HG02759 (cell line): ENCODE measurements around the gene HOXD10.

Experiments
- ATAC-seq: cut with Tn5 transposase; IDR thresholded peaks from one replicate; pipeline ENCODE4 v1.9.1; 2021; ENCODE audit warnings: mild to moderate bottlenecking, moderate library complexity; ENCODE audit not compliant: unreplicated experiment

The HOXD10 gene

DNA sequence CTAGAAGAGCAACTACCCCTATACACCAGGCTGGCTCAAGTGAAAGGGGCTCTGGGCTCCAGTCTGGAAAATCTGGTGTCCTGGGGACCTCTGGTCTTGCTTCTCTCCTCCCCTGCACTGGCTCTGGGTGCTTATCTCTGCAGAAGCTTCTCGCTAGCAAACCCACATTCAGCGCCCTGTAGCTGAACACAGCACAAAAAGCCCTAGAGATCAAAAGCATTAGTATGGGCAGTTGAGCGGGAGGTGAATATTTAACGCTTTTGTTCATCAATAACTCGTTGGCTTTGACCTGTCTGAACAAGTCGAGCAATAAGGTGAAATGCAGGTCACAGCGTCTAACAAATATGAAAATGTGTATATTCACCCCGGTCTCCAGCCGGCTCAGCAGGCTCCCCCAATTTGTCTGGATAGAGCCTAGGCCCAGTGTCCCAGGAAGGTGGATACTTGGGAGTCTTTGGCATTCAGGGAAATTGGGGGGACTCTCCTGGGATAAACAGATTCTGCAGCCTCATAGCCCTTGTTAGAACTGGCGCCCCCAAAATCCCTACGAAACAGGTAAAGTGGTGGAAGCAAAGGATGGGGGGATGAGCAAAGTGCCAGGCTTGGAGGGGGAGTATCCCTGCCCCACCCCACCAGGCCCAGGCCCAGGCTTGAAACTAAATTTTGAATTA, 32.3 kb downstream of the HOXD10 start:
- no peak for ATAC-seq

DNA sequence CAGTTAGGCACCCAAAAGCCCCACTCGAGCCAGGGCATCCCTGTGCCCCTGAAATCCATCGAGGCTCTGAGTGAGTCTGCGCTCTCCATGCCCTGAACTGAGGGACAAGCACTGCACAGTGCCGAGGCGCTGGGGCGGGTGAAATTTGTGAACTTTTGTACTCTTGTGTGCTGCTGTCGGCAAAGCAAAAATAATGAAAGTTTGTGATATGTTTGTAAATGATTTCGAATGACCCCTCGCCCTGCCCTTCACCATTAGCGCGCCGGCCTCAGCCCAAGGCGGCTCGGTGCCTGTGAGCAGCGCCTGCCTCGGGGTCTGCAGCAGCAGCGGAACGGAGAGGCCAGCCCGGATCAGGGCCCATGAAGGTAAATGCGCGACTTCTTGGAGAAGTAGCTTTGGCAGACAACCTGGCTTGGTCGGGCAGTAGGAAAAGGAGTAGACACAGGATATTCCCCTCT, 32.9 kb downstream of the HOXD10 start:
- ATAC-seq: no peak

DNA sequence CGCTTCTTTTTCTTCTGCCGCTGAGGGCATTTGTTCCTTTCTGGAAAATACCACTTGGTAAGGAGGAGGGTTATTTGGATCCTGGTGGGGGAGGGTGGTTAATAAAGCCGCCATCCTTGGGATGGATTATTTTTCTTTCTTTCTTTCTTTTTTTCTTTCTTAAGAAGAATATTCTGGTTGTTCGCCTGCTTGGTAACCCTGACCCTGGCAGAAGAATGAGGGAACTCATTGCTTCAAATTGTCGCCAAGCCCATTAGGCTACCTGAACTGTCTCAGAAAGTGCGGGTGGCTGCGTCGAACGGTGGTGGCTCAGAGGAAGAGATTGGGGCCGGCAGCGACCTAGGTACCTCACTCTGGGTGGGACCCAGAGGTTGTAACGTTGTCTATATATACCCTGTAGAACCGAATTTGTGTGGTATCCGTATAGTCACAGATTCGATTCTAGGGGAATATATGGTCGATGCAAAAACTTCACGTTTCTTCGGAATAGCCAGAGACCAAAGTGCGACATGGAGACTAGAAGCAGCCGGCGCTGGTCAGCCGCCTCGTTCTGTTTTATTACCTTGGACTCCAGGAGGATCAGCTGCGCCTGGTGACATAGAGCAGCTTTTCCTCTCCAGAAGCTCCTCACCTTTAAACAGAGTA, 33.5 kb downstream of the HOXD10 start:
- no peak for ATAC-seq

DNA sequence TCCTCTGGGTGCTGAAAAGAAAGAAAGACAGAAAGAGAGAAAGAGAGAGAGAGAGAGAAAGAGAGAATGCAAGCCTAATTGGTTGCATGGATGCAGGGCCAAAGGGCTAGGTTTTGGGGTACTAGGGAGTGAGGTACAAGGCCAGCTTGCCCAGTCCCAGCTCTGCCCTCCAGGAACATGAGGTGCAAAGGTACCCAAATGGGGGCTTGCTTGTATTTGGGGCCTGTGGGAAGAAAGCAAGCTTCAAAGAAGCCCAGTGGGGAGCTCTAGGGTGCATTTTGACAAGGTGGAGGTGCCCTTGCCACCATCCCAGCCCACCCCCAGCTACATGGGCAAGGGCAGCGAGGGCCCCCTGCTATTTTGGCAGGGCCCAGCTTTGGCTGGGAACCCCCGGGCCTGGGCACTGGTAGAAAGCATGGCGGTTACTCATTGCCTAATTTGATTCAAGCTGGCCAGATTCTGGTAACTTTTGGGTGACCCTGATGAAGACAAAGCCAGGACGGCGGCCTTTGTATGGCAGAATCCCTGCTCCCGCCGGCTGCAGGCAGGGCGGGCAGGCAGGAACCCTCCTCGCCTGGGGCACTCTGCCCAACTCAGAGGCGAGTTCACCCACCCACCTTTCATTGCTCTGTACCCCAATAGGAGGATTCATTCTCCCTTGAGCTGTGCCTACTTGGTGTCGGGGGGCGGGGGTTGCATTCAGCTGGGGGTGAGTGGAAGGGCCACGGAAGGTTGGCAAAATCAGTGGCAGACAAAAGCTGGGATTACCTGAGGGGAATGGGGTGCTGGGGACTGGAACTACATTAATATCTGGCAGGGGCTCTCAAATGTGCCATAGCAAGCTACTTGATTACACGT, 34.2 kb downstream of the HOXD10 start:
- ATAC-seq: no peak

DNA sequence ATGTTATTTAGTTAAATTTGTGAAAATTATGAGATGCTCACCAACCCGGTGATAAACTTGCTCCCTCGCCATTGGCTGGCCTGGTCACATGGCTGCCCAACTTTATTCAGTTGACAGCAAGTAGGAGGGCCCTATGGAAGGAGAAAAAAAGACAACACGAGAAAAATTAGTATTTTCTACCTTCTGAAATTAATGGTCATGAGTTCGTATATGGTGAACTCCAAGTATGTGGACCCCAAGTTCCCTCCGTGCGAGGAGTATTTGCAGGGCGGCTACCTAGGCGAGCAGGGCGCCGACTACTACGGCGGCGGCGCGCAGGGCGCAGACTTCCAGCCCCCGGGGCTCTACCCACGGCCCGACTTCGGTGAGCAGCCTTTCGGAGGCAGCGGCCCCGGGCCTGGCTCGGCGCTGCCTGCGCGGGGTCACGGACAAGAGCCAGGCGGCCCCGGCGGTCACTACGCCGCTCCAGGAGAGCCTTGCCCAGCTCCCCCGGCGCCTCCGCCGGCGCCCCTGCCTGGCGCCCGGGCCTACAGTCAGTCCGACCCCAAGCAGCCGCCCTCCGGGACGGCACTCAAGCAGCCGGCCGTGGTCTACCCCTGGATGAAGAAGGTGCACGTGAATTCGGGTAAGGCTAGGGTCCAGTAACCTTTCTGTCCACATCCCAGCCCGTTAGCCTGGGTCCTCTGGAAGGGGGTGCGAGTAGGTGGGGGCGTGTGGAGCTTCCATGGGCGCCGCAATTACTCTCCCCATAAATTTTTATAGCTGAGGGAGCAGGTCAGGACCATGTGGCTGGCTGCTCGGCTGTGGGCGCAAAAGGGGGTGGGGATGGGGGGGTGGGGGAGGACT, 35.1 kb downstream of the HOXD10 start, which contains the start of gene HOXD4:
TSS of gene HOXD4 (plus strand) at position 109 of the 846 bp plus-strand sequence. CDS start at position 193, 84 bp downstream.
- no peak for ATAC-seq

GRCh38 chr2:176152350-176153181, 36.0 kb downstream of the HOXD10 start:
- ATAC-seq: no peak

GRCh38 chr2:176154576-176155252, 38.1 kb downstream of the HOXD10 start:
- ATAC-seq: no peak

DNA sequence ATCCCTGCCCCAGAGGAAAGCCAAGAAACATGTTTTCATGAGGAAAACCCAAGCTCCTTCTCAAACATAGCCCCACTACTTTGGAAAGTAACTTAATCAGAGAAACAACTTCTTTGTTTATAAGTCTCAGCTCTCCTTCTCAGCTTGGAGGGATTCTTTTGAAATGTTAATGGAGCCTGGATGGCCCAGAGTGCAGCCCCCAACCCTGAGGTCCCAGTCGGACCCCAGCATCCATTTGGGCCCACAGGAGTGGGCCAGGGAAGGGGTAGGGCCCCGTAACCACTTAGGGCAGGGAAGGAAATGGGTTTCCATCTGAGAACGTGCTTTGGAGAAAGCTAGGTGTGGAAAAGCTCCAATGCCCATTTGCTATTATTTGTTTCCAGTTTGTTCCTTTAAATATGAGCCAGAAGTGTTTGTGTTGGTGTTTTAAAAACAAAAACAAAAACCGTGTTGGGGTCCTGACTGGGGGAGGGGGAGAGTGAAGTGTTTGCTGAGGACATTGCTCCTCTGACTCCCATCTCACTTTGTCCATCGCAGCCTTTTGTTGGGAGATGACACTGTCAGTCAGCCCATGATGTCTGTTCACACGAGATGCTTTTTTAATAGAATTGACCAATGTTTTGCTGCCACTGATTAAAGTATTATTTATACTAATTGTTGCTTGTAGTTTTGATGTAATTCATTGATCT, 38.9 kb downstream of the HOXD10 start:
- ATAC-seq: no peak

DNA sequence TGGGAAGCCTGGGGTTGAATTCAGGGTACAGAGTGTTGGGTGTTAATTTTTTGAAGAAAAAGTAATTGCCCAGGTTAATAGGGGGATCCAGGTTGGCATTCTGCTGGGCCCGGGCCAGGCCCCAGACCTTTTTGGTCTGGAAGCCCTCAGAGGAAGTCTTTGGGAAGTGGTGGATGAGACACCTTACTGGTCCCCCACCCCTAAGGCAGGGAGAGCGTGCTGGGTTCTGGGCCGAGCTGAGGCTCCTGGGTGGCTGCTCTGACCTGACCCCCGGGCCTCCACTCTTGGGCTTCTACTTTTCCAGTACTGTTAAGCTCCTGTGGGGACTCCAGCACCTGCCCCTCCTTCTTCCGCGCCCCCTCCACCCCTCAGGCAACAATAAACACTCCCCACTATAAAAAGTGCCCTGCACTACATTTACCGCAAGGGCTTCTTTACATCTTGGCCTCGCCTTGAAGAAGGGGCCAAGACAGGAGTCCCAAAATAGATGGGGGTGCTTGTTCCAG, 39.8 kb downstream of the HOXD10 start:
- no peak for ATAC-seq

DNA sequence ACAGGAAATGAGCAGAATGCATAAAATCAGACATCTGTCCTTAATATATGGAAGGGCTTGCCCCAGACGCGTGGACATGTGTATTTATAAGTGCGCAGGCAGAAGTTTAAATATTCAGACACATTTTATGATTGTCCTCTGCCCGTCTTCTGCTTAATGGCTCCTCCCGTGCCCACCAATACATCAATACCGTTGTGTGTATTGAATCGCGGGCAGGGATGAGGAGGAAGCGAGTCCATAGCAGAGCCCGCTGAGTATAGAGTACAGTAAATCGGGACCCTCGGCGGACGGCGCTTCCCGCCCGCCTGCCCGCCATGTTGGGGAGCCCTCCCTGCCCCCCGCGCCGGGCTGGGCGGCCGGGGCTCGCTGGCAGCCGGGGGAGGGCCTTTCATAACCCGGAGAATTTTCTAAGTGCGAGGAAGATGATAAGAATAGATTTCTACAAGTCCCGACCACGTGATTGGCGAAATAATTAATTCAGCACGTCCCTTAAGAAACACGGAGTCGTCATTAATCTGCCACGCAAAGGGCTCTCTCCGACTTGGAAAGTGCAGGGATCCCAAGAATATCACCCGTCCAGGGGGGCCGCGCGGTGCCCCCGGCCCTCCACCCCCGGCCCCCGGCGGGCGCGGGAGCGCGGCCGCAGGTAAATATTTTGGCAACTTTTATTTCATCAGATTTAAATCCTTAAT, 40.4 kb downstream of the HOXD10 start, which contains the start of gene HOXD3:
TSS of gene HOXD3 (plus strand) at position 501 of the 692 bp plus-strand sequence. CDS start 11,808 bp downstream, outside the sequence.
- no peak for ATAC-seq

DNA sequence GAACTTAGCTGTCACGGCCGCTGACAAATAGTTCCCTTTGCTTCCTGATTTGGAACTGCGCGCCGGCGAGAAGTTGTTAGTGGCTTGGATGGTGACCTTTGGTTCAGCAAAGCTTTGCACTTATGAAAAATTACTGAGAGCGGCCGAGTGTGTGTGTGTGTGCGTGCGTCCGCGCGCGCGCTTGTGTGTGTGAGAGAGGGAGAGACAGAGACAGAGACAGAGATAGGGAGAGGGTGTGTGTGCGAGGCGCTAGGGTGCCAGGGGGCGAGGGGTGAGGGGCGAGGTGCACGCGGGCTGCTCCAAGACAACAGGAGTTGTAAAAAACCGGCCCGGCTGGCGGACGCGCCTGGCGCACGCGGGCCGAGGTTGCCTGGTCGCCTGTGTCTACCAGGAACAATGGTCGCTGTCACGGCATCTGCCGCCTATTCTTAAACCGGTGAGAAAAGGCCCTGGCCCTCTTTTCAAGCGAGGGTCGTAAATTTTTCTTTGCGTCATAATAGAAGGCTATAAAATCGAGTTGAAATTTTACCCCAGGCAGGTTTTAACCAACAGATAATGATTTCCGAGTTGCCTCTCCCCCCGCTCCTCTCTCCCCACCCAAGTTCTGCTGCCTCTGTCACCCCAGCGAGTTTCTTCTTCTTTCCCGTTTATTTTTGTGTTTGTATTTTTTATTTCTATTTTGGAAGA, 41.1 kb downstream of the HOXD10 start:
- ATAC-seq: no peak

- no peak for ATAC-seq
Measured at GRCh38 chr2:176158186-176158591, 41.6 kb downstream of the HOXD10 start.

- ATAC-seq: no peak
Measured at GRCh38 chr2:176158855-176159662, 42.5 kb downstream of the HOXD10 start.

DNA sequence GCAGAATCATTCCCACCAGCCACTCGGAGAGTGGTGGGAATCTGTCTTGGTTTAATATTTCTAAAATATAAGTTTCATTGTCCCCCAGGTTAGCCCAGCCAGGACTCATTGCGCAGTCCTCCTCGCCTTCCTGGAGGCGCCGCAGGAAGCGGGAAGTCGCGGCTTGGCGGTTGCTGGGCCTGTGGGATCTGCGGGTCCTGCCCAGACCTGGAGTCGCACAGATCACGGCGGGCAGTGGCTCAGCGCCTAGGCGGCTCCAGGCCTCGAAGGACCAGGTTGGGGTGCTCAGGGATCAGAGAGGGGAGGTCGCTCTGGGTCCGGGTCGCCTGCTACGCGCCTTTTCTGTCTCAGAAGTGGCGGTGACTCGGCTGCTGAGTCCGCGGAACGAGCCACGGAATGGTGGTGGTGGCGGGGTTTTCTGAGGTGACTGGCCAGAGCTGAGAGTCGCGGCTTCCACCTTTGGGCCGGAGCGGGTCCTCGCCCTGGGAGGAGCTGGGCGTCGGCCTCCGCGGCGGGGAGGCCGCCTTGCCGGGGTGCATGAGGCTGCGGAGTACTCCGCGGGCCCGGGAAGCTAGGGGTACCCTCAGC, 43.2 kb downstream of the HOXD10 start:
- ATAC-seq: no peak

- ATAC-seq: no peak
Measured at GRCh38 chr2:176160251-176160985, 43.8 kb downstream of the HOXD10 start.
